Calu3 (cell line): Measurements from ENCODE around the gene DNASE1L1. TPM values are rescaled to one million over a fixed set of nuclear protein-coding genes. Genes with fewer than 3 reads are reported as not detected.

Source experiments
- BruUV-seq: library from RNA; stranded (reverse); fragments of 400-500 nt; replicated peaks from 2 replicates; lab custom pipeline; 2021; lab: Mats Ljungman, UMichigan
- CTCF ChIA-PET: fragments of 300-600 bp; sonication (Branson Sonifier 250); formaldehyde crosslinking; loops from one replicate; lab custom pipeline; 2022; ENCODE audit warnings: antibody characterized with exemption; lab: Charles Lee
- DNase-seq: peaks from one replicate; pipeline ENCODE4 v3.0.0; 2022
- H3K27ac Mint-ChIP-seq: one replicate; pipeline ENCODE4 v1.8.0; 2022; ENCODE audit warnings: mixed read lengths; ENCODE audit not compliant: unreplicated experiment
- H3K27me3 Mint-ChIP-seq: one replicate; pipeline ENCODE4 v1.8.0; 2022; ENCODE audit warnings: mixed read lengths; ENCODE audit not compliant: unreplicated experiment
- H3K36me3 Mint-ChIP-seq: one replicate; pipeline ENCODE4 v1.8.0; 2022; ENCODE audit warnings: mild to moderate bottlenecking, moderate library complexity, mixed read lengths; ENCODE audit not compliant: insufficient read depth, unreplicated experiment
- H3K4me1 Mint-ChIP-seq: one replicate; pipeline ENCODE4 v1.8.0; 2022; ENCODE audit warnings: mild to moderate bottlenecking, low read depth, mixed read lengths; ENCODE audit not compliant: unreplicated experiment
- H3K4me3 Mint-ChIP-seq: one replicate; pipeline ENCODE4 v1.8.0; 2022; ENCODE audit warnings: mild to moderate bottlenecking, low read depth, moderate library complexity, mixed read lengths; ENCODE audit not compliant: unreplicated experiment
- H3K9me3 Mint-ChIP-seq: one replicate; pipeline ENCODE4 v1.8.0; 2022; ENCODE audit warnings: low read depth, mixed read lengths; ENCODE audit not compliant: unreplicated experiment
- CTCF ChIP-seq: fragments of 200-600 bp; IDR thresholded peaks from one replicate; pipeline ENCODE4 v1.8.0; 2022; ENCODE audit warnings: antibody characterized with exemption; ENCODE audit not compliant: unreplicated experiment
- intact Hi-C: fragments of 100-400 bp; cut with micrococcal nuclease; formaldehyde crosslinking; loops from one replicate; pipeline ENCODE4 v1.10.0; 2022; ENCODE audit not compliant: unreplicated experiment
- total RNA-seq: library from RNA; stranded (reverse); gene quantifications from 2 replicates; pipeline ENCODE4 v1.2.3, GENCODE V29; 2022

The DNASE1L1 gene
- total RNA-seq, 1 experiment from 2014 or later = 30.6 TPM

GRCh38 chrX:154430916-154431315 is 21.9 kb upstream of the DNASE1L1 start:
- BruUV-seq = no TSS peak
- no peak for DNase-seq
- TF ChIP-seq CTCF = no peak
- CTCF ChIA-PET = no interaction called here
- Mint-ChIP-seq H3K27me3 (no peaks in the 10 kb centered on the region), H3K36me3 (peaks cover 46% of the 10 kb centered on the region), H3K4me1 (peaks cover 24% of the 10 kb centered on the region), H3K27ac (no peak overlapping the region), H3K9me3 (no peaks in the 10 kb centered on the region), H3K4me3 (no peak overlapping the region)
- intact Hi-C loops = no loop called here

- no peak for TF ChIP-seq CTCF
- Mint-ChIP-seq H3K4me1 (peaks cover 24% of the 10 kb centered on the region), H3K4me3 (no peak overlapping the region), H3K27me3 (no peaks in the 10 kb centered on the region), H3K27ac (no peak overlapping the region), H3K36me3 (peaks cover 45% of the 10 kb centered on the region), H3K9me3 (no peaks in the 10 kb centered on the region)
- DNase-seq = no peak
- intact Hi-C loops = no loop called here
- no TSS peak for BruUV-seq
- CTCF ChIA-PET = no interaction called here
These were observed 21.4 kb upstream of the DNASE1L1 start for GRCh38 chrX:154430479-154430878.

- Mint-ChIP-seq H3K36me3 (peaks cover 38% of the 10 kb centered on the region), H3K27ac (no peak overlapping the region), H3K4me3 (peak overlapping the region; percentile 79), H3K4me1 (peaks cover 24% of the 10 kb centered on the region), H3K9me3 (no peaks in the 10 kb centered on the region), H3K27me3 (no peaks in the 10 kb centered on the region)
- CTCF ChIA-PET = no interaction called here
- no peak for TF ChIP-seq CTCF
- TSS peak; percentile 72 for BruUV-seq
- intact Hi-C loops = no loop called here
- DNase-seq = no peak
These were observed 20.7 kb upstream of the DNASE1L1 start for GRCh38 chrX:154429711-154430110.

- H3K27ac Mint-ChIP-seq = peak within 1 kb of the TSS; percentile 95
- DNase-seq = peak; percentile 94
- no TSS peak for BruUV-seq
- H3K27me3 Mint-ChIP-seq = no peaks in the 10 kb centered on the region
- H3K4me3 Mint-ChIP-seq = peak within 1 kb of the TSS; percentile 79
- no peaks in the 10 kb centered on the region for H3K9me3 Mint-ChIP-seq
- CTCF ChIA-PET = interaction anchor here (0.6 to 1.6 kb wide), 2 partner anchors 22 to 55 kb away, joined by 3 to 6 read pairs; no protein-coding TSS in a partner anchor
- H3K36me3 Mint-ChIP-seq = peaks cover 42% of the 10 kb centered on the region
- H3K4me1 Mint-ChIP-seq = peaks cover 24% of the 10 kb centered on the region
- no peak for TF ChIP-seq CTCF
- intact Hi-C loops = no loop called here
These were observed 19.4 kb upstream of the DNASE1L1 start, which contains the start of gene ATP6AP1 for GRCh38 chrX:154428176-154429171. ATP6AP1 (plus strand) TSS chrX:154428677; CDS start chrX:154428693, 16 bp downstream.
